ENCODE data around the gene ZNF610.

DNA sequence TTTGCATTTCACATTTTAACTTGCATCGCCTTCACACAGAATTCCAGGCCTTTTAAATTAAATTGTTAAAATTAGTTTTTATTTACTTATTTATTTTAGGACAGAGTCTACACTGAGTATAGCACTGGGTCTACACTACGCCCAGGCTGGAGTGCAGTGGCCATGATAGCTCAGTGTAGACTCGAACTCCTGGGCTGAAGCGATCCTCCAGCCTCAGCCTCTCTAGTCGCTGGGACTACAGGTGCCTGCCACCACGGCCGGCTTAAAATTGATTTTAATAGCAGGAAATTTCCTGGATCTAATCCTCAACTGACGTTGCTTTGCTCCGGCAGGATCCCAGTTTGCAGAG is 301 bp upstream of the ZNF610 start:
- TF ChIP-seq, protein P1, sequence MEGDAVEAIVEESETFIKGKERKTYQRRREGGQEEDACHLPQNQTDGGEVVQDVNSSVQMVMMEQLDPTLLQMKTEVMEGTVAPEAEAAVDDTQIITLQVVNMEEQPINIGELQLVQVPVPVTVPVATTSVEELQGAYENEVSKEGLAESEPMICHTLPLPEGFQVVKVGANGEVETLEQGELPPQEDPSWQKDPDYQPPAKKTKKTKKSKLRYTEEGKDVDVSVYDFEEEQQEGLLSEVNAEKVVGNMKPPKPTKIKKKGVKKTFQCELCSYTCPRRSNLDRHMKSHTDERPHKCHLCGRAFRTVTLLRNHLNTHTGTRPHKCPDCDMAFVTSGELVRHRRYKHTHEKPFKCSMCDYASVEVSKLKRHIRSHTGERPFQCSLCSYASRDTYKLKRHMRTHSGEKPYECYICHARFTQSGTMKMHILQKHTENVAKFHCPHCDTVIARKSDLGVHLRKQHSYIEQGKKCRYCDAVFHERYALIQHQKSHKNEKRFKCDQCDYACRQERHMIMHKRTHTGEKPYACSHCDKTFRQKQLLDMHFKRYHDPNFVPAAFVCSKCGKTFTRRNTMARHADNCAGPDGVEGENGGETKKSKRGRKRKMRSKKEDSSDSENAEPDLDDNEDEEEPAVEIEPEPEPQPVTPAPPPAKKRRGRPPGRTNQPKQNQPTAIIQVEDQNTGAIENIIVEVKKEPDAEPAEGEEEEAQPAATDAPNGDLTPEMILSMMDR (IDR thresholded peaks at IDR 0.05; ENCODE audit: insufficient read depth, low read depth, low read length), result no peak
- no peak for TF ChIP-seq EZH2 (IDR thresholded peaks at IDR 0.05; ENCODE audit: insufficient read depth, low read length)
